ENCODE results near the gene FBN2.

GRCh38 chr5:128228008-128228407, 310.0 kb downstream of the FBN2 start:
- TF ChIP-seq CTCF (conservative IDR thresholded peaks at IDR 0.05 in 1 of 2, IDR thresholded peaks at IDR 0.05 in 1 of 2; ENCODE audit: low read depth in 1 of 2, low read length in 2 of 2) = no peak
- TF ChIP-seq EZH2 (IDR thresholded peaks at IDR 0.05; ENCODE audit: low read length, missing control alignments) = no peak

Data from fibroblast of lung (primary cell).